T-cell (primary cell): ENCODE data around the gene CYP2C19. TPM values are rescaled to one million over a fixed set of nuclear protein-coding genes. Genes with fewer than 3 reads are reported as not detected.
"Not testable (repeated sequence)": the region's sequence is repeated elsewhere in the genome, so short reads cannot be mapped to it uniquely, and the experiment has no call there.

Experiments used
- ATAC-seq, 4 experiments: fragments of 200-7000 bp in 3 of 4; fragments of 150-1000 bp in 1 of 4; cut with Tn5 transposase; replicated peaks in 1 of 4; 1 replicate in 3 of 4; 2 replicates in 1 of 4; pipeline ENCODE4 v1.10.0; 2021; ENCODE audit warnings: moderate library complexity in 3 of 4, mild to moderate bottlenecking in 2 of 4, moderate number of reproducible peaks in 1 of 4
- CTCF ChIA-PET, 2 donors: fragments of 300-600 bp; sonication (Branson Sonifier 250); formaldehyde crosslinking; loops; one replicate each; lab custom pipeline; 2022; ENCODE audit warnings: antibody characterized with exemption in 2 of 2; lab: Charles Lee
- POLR2A ChIA-PET, 2 donors: fragments of 300-600 bp; sonication (Branson Sonifier 250); formaldehyde crosslinking; loops; one replicate each; lab custom pipeline; 2022; ENCODE audit warnings: antibody characterized with exemption in 2 of 2; lab: Charles Lee
- DNase-seq, 35 experiments: peaks; one replicate each; pipeline versions ENCODE4 v3.0.0 to v3.0.0-alpha.2; 2013 to 2023
- H3K27ac ChIP-seq: one replicate; pipeline ENCODE4 v1.5.1; 2013; ENCODE audit warnings: low read length
- H3K27me3 ChIP-seq, 2 experiments: replicated peaks in 1 of 2; 1 replicate in 1 of 2; 2 replicates in 1 of 2; pipeline versions ENCODE4 v1.6.1 to v1.7.0; 2013; ENCODE audit warnings: low read length in 1 of 2, mixed read lengths in 1 of 2; ENCODE audit not compliant: control insufficient read depth in 2 of 2, insufficient read depth in 2 of 2; ENCODE audit errors: extremely low read depth in 1 of 2
- H3K36me3 ChIP-seq, 2 donors: 1 replicate in 1 of 2; 2 replicates in 1 of 2; pipeline versions ENCODE4 v1.6.1 to v1.7.0; 2013; ENCODE audit warnings: low read length in 1 of 2; ENCODE audit not compliant: control insufficient read depth in 2 of 2, insufficient read depth in 1 of 2; ENCODE audit errors: extremely low read depth in 1 of 2
- H3K4me1 ChIP-seq, 2 experiments: 1 replicate in 1 of 2; 2 replicates in 1 of 2; pipeline versions ENCODE4 v1.6.1 to v1.7.0; 2013; ENCODE audit warnings: low read length in 2 of 2, mixed read lengths in 1 of 2; ENCODE audit not compliant: insufficient read depth in 2 of 2, control insufficient read depth in 1 of 2; ENCODE audit errors: extremely low read depth in 1 of 2
- H3K4me3 ChIP-seq, 2 donors: 1 replicate in 1 of 2; 2 replicates in 1 of 2; pipeline versions ENCODE4 v1.5.1 to v1.7.0; 2013; ENCODE audit warnings: mild to moderate bottlenecking in 2 of 2, low read length in 1 of 2, moderate library complexity in 1 of 2; ENCODE audit not compliant: control insufficient read depth in 1 of 2; ENCODE audit errors: extremely low read depth in 1 of 2
- H3K9me3 ChIP-seq: 2 replicates; pipeline ENCODE4 v1.7.0; 2013
- H3K27ac Mint-ChIP-seq, 2 donors: one replicate each; pipeline ENCODE4 v1.8.0; 2020 to 2021; ENCODE audit warnings: mild to moderate bottlenecking in 2 of 2, mixed read lengths in 2 of 2
- H3K27me3 Mint-ChIP-seq, 2 donors: one replicate each; pipeline ENCODE4 v1.8.0; 2021 to 2022; ENCODE audit warnings: mixed read lengths in 2 of 2
- H3K36me3 Mint-ChIP-seq: one replicate; pipeline ENCODE4 v1.8.0; 2021; ENCODE audit warnings: mixed read lengths
- H3K4me1 Mint-ChIP-seq, 3 donors: one replicate each; pipeline ENCODE4 v1.8.0; 2020 to 2022; ENCODE audit warnings: mixed read lengths in 3 of 3, mild to moderate bottlenecking in 1 of 3
- H3K4me3 Mint-ChIP-seq, 3 donors: one replicate each; pipeline ENCODE4 v1.8.0; 2020 to 2022; ENCODE audit warnings: mild to moderate bottlenecking in 3 of 3, mixed read lengths in 3 of 3, moderate library complexity in 3 of 3
- H3K9me3 Mint-ChIP-seq, 3 donors: one replicate each; pipeline ENCODE4 v1.8.0; 2020 to 2022; ENCODE audit warnings: mixed read lengths in 3 of 3
- WGBS: methylation state at CpG from one replicate; pipeline ENCODE4 v1.1.5; 2013; ENCODE audit warnings: missing lambda C conversion rate; ENCODE audit not compliant: insufficient coverage; 5-methylcytosine and 5-hydroxymethylcytosine counted together
- total RNA-seq, 35 experiments: library from RNA in 6 of 35; stranded (reverse) in 6 of 35; fragments of 120-200 nt in 1 of 35; gene quantifications; one replicate each; pipeline versions ENCODE4 v1.2.1 to v1.2.4 and lab custom pipeline; 2013 to 2026

Gene CYP2C19
- total RNA-seq, 5 donors from 2014 or later (not counting 1 experiment from before 2014, with no cell fraction given), result not detected

- H3K4me1 ChIP-seq, CTCF ChIA-PET, H3K27me3 Mint-ChIP-seq, DNase-seq, H3K4me3 ChIP-seq, H3K4me3 Mint-ChIP-seq, H3K36me3 ChIP-seq, H3K9me3 ChIP-seq, ATAC-seq, H3K4me1 Mint-ChIP-seq, H3K27me3 ChIP-seq, H3K9me3 Mint-ChIP-seq, POLR2A ChIA-PET, H3K27ac ChIP-seq, H3K27ac Mint-ChIP-seq, H3K36me3 Mint-ChIP-seq: not testable (repeated sequence)
- WGBS, result 56% methylated on average over 6 of the region's 7 CpGs
Observed at GRCh38 chr10:94898414-94898813, 135.9 kb downstream of the CYP2C19 start.

GRCh38 chr10:94902080-94902479, 139.6 kb downstream of the CYP2C19 start:
- Mint-ChIP-seq H3K27me3 (no peaks in the 10 kb centered on the region), H3K4me1 (no peaks in the 10 kb centered on the region), H3K27ac (no peak overlapping the region), H3K9me3 (peaks cover 4 to 6% (median 5%) of the 10 kb centered on the region in 3 donors), H3K4me3 (no peak overlapping the region), H3K36me3 (no peaks in the 10 kb centered on the region)
- Histone ChIP-seq H3K4me3 (no peak overlapping the region), H3K27ac (no peak overlapping the region), H3K27me3 (no peaks in the 10 kb centered on the region), H3K4me1 (no peaks in the 10 kb centered on the region), H3K36me3 (no peaks in the 10 kb centered on the region), H3K9me3 (no peaks in the 10 kb centered on the region)
- ChIA-PET CTCF (no interaction called here), POLR2A (no interaction called here)
- no CpG with 5 or more reads among the region's 1 CpG for WGBS
- DNase-seq (no peak), ATAC-seq (no peak)

DNA sequence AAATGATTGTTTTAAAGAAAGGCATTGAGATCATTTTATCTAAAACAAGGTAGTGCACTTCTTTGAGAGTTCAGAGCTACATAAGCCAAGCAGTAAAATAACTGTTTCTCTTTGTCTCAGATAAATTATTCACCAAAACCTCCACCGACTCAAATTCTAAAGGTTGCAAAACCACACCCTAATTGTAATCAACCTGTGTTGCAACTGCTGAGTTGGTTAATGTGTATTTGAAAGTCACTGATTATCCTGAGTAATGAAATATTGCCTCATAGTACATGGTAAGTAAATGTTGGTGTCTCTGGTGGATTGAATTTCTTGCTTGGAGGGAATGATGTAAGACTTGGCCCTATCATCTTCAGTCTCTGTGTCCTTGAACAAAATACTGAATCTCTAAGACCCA, 140.1 kb downstream of the CYP2C19 start:
- Histone ChIP-seq H3K9me3 (no peaks in the 10 kb centered on the region), H3K27ac (no peak overlapping the region), H3K36me3 (no peaks in the 10 kb centered on the region), H3K4me3 (no peak overlapping the region), H3K27me3 (no peaks in the 10 kb centered on the region), H3K4me1 (no peaks in the 10 kb centered on the region)
- DNase-seq (no peak), ATAC-seq (no peak)
- POLR2A ChIA-PET, result no interaction called here
- no peaks in the 10 kb centered on the region for H3K27me3 Mint-ChIP-seq
- peaks cover 2 to 4% (median 3%) of the 10 kb centered on the region in 3 donors for H3K9me3 Mint-ChIP-seq
- H3K27ac Mint-ChIP-seq, result no peak overlapping the region
- no CpG with 5 or more reads among the region's 1 CpG for WGBS
- no peak overlapping the region for H3K4me3 Mint-ChIP-seq
- no peaks in the 10 kb centered on the region for H3K4me1 Mint-ChIP-seq
- no peaks in the 10 kb centered on the region for H3K36me3 Mint-ChIP-seq
- CTCF ChIA-PET, result no interaction called here

Other genes with a start within 250 kb of the CYP2C19 start
- gene HELLS, start 216.9 kb upstream of the CYP2C19 start, total RNA-seq, result 10 to 100 TPM in 4 of 5 donors, 1 to 10 TPM in 1; 8.3 to 21.4 (median 13.0) TPM
- gene CYP2C18, start 79.0 kb upstream of the CYP2C19 start, total RNA-seq, result under 1 TPM in 1 of 5 donors, not detected in 4; 0.13 TPM
- under 1 TPM in 3 of 5 donors, not detected in 2; 0.32 to 0.55 (median 0.36) TPM for gene CYP2C9, start 176.0 kb downstream of the CYP2C19 start, total RNA-seq